HG03039 (cell line): ENCODE data around the gene SEMA5B.

Source experiments
- ATAC-seq: cut with Tn5 transposase; IDR thresholded peaks from one replicate; pipeline ENCODE4 v1.9.1; 2021; ENCODE audit warnings: mild to moderate bottlenecking, moderate library complexity; ENCODE audit not compliant: unreplicated experiment

SEMA5B gene

DNA sequence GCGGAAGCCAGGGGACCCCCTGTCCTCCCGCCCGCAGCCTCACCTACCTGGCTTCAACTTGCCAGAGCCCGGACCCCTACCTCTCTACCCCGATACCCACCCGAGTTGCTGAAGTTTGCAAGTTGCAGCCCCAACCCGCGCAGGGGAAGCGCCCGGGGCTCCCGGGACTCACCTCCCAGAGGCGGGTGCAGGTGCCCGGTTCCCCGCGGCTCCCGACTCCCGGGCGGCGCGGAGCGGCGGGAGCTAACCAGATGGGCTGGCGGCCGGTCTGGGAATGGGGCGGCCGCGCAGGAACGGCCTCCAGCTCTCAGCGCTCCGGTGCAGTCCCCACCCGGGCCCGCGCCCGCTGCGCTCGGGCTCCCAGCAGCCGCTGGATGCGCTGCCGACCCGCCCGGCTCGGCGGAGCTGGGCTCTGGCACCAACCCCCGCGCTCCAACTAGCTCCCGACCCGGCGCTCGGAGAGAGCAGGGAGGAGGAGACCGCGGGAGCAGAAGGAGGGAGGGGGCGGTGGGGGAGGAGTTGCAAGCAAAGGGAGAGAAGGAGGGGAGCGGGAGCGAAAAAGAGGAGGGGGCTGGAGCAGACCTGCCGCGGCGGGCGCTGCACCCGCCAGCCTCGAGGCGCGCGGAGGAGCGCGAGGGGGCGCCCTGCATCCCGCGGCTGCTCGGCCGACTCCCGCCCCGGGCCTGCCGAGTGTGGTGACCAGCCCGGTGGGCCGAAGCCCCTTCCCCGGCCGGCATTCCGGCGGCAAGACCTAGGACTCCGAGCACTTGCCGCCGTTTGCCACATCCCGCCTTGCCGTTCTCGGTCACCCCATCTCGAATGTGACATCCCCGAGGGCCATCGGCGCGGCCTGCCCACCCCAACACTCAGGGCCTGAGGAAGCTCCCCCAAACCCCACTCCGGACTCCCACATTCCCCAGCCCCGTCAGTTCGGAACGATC, at the start of gene SEMA5B:
SEMA5B (minus strand) TSS at position 472 of the 941 bp plus-strand sequence. CDS start 66,500 bp downstream, outside the sequence.
- ATAC-seq = no peak

DNA sequence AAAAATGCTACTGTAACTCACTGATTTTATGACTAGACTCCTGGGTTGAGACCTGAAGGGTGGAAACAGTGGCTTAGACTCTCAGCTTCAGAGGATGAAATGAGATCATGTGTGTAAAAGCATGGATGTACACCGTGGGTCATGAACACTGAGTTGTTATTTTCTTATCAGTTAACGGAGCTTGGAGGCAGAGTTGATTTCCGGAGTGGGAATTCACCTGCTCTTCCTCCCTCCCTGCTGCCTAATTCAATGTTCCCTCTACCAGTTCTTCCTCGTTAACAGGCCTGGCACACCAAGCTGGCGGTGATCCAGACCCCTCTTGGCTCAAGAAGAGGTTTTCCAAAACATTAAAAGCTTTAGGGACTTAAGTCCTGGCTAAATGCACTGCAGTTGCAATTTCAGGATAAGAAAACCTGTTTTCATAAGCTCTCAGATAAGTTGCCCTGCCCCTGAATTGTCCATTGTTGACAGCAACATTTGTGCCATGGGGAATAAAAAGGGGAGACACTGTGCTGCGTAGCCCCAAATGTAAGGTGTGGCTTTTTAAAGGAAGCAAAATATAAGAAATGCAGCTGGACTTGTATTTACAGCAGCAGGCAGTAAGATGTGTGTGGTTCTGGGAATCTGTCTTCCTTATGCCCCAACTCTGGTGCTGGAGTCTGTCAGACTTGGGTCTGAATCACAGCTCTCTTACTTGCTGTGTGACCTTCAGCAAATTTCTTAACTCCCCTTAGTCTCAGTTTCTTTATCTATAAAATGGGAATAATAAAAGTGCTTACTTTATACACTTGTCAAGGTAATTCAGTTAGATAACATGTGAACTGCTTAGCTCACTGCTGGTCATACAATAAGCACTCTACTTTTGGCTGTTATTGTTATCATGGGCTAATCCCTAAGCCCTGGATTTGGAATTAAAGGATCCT, 49.2 kb upstream of the SEMA5B start:
- ATAC-seq = no peak

DNA sequence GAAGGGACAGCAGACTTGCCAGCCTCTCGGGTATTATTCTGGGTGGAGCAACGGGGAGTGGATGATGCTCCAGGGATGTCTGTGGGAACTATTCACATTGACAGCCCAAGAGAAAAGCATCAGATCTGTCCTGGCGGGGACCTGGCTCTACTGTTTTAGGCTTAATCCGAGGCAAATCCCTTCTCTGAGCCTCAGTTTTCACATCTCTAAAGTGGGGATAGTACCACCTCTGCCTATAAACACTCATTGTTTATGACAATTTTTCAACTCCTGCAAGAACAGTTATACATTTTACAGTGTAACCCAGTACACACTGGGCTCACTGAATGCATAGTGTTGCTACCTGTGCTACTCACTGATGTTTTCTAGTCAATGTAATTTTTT, 48.5 kb upstream of the SEMA5B start:
- ATAC-seq = no peak

GRCh38 chr3:123075359-123075758, 47.8 kb upstream of the SEMA5B start:
- ATAC-seq = no peak

- no peak for ATAC-seq
Measured at GRCh38 chr3:123072564-123072963, 45.0 kb upstream of the SEMA5B start.

DNA sequence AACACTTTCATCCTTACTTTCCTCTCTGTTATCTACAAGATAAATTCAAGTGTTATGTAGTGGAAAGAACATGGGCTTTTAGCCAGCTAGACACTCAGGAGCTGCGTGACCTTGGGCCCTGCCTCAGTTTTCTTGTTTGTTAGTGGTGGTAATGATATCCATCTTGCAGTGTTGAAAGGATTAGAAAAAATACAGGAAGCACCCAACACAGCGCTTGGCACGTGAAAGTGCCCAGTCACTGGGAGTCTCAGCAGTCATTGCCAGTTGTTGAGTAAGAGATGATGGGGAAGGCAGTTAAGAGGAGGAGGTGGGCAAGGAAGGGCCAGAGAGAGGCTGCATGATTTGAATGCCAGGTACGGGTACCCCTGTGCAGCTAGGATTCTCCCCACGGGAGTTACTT, 44.6 kb upstream of the SEMA5B start:
- ATAC-seq = no peak

GRCh38 chr3:123071581-123071980, 44.0 kb upstream of the SEMA5B start:
- no peak for ATAC-seq

GRCh38 chr3:123071146-123071545, 43.6 kb upstream of the SEMA5B start:
- no peak for ATAC-seq

DNA sequence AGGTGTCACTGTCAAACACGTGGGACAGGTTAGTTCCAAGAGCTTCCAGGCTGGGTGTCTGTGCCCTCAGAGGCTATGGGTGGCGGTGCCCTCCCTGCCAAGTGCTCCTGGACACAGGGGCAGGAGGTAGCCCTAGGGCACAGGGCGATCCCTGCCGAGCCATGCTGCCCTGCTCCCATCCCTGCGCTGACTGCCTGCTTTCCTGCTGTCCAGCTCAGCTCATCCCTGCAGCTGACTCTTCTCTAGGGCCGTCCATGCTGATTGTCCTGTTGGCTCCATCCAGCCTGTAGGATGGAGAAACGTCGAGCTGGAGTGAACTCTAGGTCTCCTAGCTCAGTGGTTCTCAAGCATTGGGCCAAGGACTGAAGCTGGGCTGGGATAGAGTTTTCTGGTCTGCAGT, 42.9 kb upstream of the SEMA5B start:
- no peak for ATAC-seq

DNA sequence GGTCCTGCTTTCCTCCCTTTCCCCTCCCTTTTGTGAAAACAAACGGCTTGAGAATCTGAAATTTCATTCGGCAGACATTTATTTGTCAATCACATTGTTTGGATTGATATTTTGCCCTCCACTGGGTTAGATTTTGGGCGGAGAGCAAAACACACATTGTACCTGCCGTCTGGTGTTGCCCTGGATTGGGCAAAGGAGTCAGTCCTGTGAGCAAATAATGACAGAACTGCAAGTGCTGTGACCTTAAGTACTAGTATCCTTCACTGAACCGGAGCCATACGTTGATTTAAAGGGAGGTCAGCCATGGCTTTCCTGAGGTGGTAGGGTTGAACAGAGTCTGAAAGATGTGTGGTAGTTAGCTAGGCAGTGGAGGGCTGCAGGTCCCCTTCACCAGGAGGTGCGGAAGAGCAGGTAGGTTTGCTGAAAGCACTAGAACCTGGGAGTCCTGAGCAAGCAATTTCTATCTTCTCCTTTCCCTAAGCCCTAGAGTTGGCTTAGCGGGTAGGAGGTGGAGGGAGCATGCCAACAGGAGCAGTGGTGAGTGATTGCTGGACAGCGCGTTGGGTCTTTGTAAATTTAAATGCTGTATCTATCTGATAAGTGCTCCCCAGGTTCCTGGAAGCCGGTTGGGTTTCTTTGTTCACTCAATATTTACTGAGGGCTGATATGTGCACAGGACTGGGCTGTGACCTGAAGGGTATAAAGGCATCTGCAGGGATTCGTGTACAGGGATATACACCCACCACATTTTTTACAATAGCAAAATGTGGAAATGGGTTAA, 41.2 kb upstream of the SEMA5B start:
- ATAC-seq = no peak

- ATAC-seq = peak; percentile 24
Measured at GRCh38 chr3:123067689-123068600, 40.4 kb upstream of the SEMA5B start.

DNA sequence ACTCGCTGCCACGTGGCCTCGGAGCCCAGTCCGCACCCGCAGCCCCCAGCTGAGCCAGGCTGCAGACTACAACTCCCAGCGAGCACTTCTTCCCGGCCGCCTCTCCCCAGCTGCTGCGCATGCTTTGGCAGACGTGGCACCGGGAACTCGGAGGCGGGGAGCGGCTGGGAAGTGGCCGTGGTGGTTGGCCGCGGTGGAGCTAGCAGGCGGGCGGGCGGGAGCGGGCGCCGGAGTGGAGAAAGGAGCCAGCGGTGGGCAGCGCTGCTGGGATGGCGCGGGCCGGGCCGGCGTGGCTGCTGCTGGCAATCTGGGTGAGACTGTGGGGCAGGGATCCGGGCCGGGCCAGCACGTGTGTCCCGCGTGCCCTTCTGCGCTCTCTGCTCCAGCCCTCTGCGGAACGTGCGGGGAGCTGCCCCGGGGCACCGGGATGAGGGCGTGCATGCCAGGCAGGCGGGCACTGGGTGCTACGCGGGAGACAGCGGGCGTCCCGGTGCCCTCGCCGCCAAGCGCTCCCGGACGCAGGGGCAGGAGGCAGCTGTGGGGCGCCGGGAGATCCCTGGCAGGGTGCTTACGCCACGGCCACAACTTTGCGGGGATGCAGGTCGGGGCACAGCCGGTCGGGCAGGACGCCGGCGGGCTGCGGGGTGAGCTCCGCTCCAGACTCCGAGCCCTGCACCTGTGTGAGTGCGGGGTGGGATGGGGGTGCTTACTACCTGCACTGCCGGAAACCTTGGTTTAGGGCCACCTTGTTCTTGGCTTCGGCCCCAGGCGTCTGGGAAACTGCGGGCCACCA, 39.5 kb upstream of the SEMA5B start, which contains the start of gene PDIA5:
PDIA5 (plus strand) TSS at position 130 of the 793 bp plus-strand sequence; CDS start at position 270, 140 bp downstream.
- peak; percentile 89 for ATAC-seq

DNA sequence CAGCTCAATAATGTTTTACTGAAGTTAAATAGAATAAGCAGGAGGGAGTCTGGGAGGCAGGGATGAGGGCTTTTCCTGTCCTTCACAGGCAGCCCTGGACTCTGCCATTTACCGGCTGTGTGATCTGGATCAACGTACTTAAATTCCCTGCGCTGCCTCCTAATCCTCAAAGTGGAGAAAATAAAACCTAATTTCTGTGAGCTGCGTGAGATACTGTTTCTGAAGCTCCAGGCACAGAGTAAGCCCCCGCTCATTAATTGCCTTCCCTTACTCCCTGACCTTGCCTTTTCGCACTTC, 39.0 kb upstream of the SEMA5B start:
- ATAC-seq = no peak

GRCh38 chr3:123064914-123065313, 37.4 kb upstream of the SEMA5B start:
- no peak for ATAC-seq

DNA sequence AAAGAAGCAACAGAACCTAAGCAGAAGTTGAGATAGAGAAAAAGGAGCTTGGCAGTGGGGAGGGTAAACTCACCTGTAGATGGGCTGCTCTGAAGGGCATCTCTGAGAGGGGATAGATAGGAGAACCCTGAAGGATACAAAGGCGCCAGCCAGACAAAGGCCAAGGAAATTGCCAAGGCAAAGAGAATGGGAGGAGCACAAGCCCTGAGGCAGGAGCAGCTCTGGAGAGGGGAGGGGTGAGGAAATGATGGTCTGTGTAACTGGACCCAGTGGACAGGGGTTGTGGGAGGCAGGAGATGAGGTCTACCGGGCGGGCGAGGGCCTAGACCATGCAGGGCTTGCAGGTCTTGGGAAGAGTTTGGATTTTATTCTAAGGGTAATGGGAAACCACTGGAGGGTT, 36.9 kb upstream of the SEMA5B start:
- no peak for ATAC-seq

GRCh38 chr3:123063034-123063433, 35.5 kb upstream of the SEMA5B start:
- no peak for ATAC-seq

- no peak for ATAC-seq
Measured at GRCh38 chr3:123061856-123062255, 34.3 kb upstream of the SEMA5B start.

DNA sequence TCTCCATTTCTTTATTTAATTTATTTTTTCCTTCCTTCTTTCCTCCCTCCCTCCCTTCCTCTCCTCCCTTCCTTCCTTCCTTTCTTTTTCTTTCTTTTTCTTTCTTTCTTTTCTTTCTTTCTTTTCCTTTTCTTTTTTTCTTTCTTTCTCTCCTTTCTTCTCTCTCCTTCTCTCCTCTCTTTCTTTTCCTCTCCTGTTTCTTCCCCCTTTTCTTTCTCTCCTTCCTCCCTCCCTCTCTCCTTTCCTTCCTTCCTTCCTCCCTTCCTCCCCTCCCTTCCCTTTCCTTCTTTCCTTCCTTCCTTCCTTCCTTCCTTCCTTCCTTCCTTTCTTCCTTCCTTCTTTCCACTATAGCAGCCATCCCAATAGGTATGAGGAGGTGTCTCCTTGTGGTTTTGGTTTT, 32.5 kb upstream of the SEMA5B start:
- ATAC-seq = no peak

DNA sequence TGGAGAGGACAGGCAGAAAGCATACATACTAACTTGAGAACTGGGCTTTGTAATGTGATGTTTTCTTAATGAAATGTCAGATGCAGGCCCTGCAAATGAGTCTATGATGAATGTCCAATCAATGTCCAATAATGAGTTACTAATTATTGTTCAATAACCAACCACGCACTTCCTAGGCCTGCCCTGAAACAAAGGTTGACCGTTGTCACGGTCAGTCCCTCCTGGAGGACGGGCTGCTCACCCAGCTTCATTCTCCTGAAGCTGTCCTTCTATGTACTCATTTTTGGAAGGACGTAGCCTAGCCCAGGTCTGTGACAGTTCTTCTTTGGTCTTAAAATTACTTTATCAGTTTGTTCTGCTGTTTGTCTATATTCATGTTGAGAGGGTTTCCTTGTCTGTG, 30.9 kb upstream of the SEMA5B start:
- ATAC-seq = no peak
